Heart left ventricle (tissue), 16 donors: ENCODE data around the gene SALL3. TPM values are rescaled to one million over a fixed set of nuclear protein-coding genes. Genes with fewer than 3 reads are reported as not detected.

ENCODE experiments used
- ATAC-seq, 4 donors: fragments of 200-7000 bp; cut with Tn5 transposase; one replicate each; pipeline ENCODE4 v1.9.1; 2020 to 2022; ENCODE audit warnings: moderate library complexity in 4 of 4, mild to moderate bottlenecking in 3 of 4, moderate number of reproducible peaks in 1 of 4
- DNase-seq, 5 donors: peaks; one replicate each; pipeline ENCODE4 v3.0.0-alpha.2; 2020
- H3K27ac ChIP-seq, 12 donors: fragments of 200-600 bp; sonication (generic) in 4 of 12; one replicate each; pipeline versions ENCODE4 v1.5.0 to v1.8.0; 2016 to 2022; ENCODE audit warnings: mild to moderate bottlenecking in 2 of 12
- H3K27me3 ChIP-seq, 9 donors: fragments of 200-600 bp; sonication (generic) in 2 of 9; one replicate each; pipeline versions ENCODE4 v1.5.1 to v1.8.0; 2016 to 2022; ENCODE audit warnings: mild to moderate bottlenecking in 3 of 9
- H3K36me3 ChIP-seq, 9 donors: fragments of 200-600 bp; sonication (generic) in 2 of 9; one replicate each; pipeline versions ENCODE4 v1.5.0 to v1.8.0; 2018 to 2022; ENCODE audit warnings: mild to moderate bottlenecking in 2 of 9
- H3K4me1 ChIP-seq, 12 donors: fragments of 200-600 bp; sonication (generic) in 4 of 12; one replicate each; pipeline versions ENCODE4 v1.5.0 to v1.8.0; 2016 to 2022; ENCODE audit warnings: mild to moderate bottlenecking in 3 of 12
- H3K4me3 ChIP-seq, 12 donors: fragments of 200-600 bp; sonication (generic) in 4 of 12; one replicate each; pipeline versions ENCODE4 v1.5.0 to v1.8.0; 2017 to 2022; ENCODE audit warnings: mild to moderate bottlenecking in 9 of 12, moderate library complexity in 4 of 12
- H3K9me3 ChIP-seq, 12 donors: fragments of 200-600 bp; sonication (generic) in 4 of 12; one replicate each; pipeline versions ENCODE4 v1.5.0 to v1.8.0; 2016 to 2022; ENCODE audit warnings: mild to moderate bottlenecking in 1 of 12
- CTCF ChIP-seq, 12 donors: fragments of 200-600 bp; sonication (generic) in 4 of 12; IDR thresholded peaks; one replicate each; pipeline versions ENCODE4 v1.5.0 to v1.8.0; 2018 to 2022; ENCODE audit warnings: antibody characterized with exemption in 12 of 12, mild to moderate bottlenecking in 5 of 12
- POLR2A ChIP-seq, 2 donors: fragments of 450-650 bp; IDR thresholded peaks; one replicate each; pipeline ENCODE4 v1.6.1; 2017; ENCODE audit warnings: antibody characterized with exemption in 2 of 2, mild to moderate bottlenecking in 2 of 2, moderate library complexity in 2 of 2
- WGBS, 4 donors: extraction: QIAGEN DNeasy Blood & Tissue Kit in 2 of 4; methylation state at CpG; one replicate each; pipeline versions ENCODE4 v1.1.5 to v1.1.7; 2013 to 2018; 5-methylcytosine and 5-hydroxymethylcytosine counted together
- intact Hi-C, 10 donors: fragments of 100-400 bp; cut with DNase I; formaldehyde crosslinking; loops; one replicate each; pipeline versions ENCODE4 v1.11.1 to v1.14.2; 2022
- polyA plus RNA-seq, 2 donors: library from polyadenylated mRNA; stranded (reverse); fragments of 200-250 nt; gene quantifications; one replicate each; pipeline ENCODE4 v1.2.3, GENCODE V29; 2013
- total RNA-seq, 9 donors: library from RNA; depleted of rRNA in 2 of 9; stranded (reverse); fragments of >200 nt in 2 of 9; fragmentation: NEBNext Ultra II Directional in 3 of 9; extraction: Animal tissue kit (Norgen Biotek cat#: 25700) in 3 of 9; gene quantifications; one replicate each; pipeline versions ENCODE4 v1.1.0 to v1.2.4, GENCODE V29; 2016 to 2023
- donor health status: ischemic (EF 13 %, LVEDD 7.1; RV severe dilation, severe dysfunction).
- donor health status: healthy with polysubstance abuse.
- donor health status: DM: no; HTN: yes; CAD: no.
- donor health status: DM: no; HTN: no; CAD: no.
- donor health status: ischemic (EF 25% LVEDD 6.9; RV normal size, moderate dysfunction).
- donor health status: ischemic (EF 25% LVEDD 5.7; RV mildly dilated, moderate dysfunction).
- donor health status: healthy.
- donor health status: DM: yes; HTN: yes; CAD: no.
- donor health status: ischemic (EF 35%, LVEDD 5.7; RV mildly dilated, moderate dysfunction).
- donor health status: nonischemic (EF 11% LVEDD 7.7; RV severe dilation, severe dysfunction).
- donor health status: DM: yes; HTN: yes; CAD: no.
- donor health status: PGD.
- donor health status: ischemic (EF 29% LVEDD 5.4; RV normal size, mild dysfunction).
- donor health status: nonischemic (EF 23%, LVEDD 6.1; RV moderate dilation, normal function).

Gene SALL3
- total and polyA plus RNA-seq, 11 donors, result 0.04 to 0.17 (median 0.06) TPM; not detected in 3

GRCh38 chr18:78992041-78993011 is 12.7 kb downstream of the SALL3 start:
- Histone ChIP-seq H3K27ac (no peak overlapping the region), H3K4me3 (no peak overlapping the region), H3K4me1 (no peaks in the 10 kb centered on the region), H3K36me3 (no peaks in the 10 kb centered on the region), H3K9me3 (no peaks in the 10 kb centered on the region), H3K27me3 (peaks cover 3 to 58% (median 17%) of the 10 kb centered on the region in 9 donors)
- intact Hi-C loops, result no loop called here
- ATAC-seq (no peak), DNase-seq (no peak)
- TF ChIP-seq POLR2A (IDR thresholded peaks at IDR 0.05), result no peak
- WGBS, 4 donors, result 89 to 96% (median 90%) methylated on average over 105 to 129 of the region's 129 CpGs

GRCh38 chr18:78993014-78993926 is 13.7 kb downstream of the SALL3 start:
- Histone ChIP-seq H3K4me3 (no peak overlapping the region), H3K4me1 (no peaks in the 10 kb centered on the region), H3K27ac (no peak overlapping the region), H3K27me3 (peaks cover 0 to 49% (median 9%) of the 10 kb centered on the region in 9 donors), H3K36me3 (no peaks in the 10 kb centered on the region), H3K9me3 (no peaks in the 10 kb centered on the region)
- intact Hi-C loops, result no loop called here
- TF ChIP-seq CTCF (IDR thresholded peaks at IDR 0.05), result no peak
- no peak for TF ChIP-seq POLR2A (IDR thresholded peaks at IDR 0.05)
- ATAC-seq (no peak), DNase-seq (no peak)
- WGBS, 4 donors, result 97 to 98% (median 98%) methylated on average over 80 to 90 of the region's 90 CpGs

GRCh38 chr18:78994000-78994399 is 14.4 kb downstream of the SALL3 start:
- intact Hi-C loops, result no loop called here
- no peak for TF ChIP-seq POLR2A (IDR thresholded peaks at IDR 0.05)
- no peak for TF ChIP-seq CTCF (IDR thresholded peaks at IDR 0.05)
- Histone ChIP-seq H3K4me1 (no peaks in the 10 kb centered on the region), H3K9me3 (no peaks in the 10 kb centered on the region), H3K36me3 (no peaks in the 10 kb centered on the region), H3K4me3 (no peak overlapping the region), H3K27ac (no peak overlapping the region), H3K27me3 (peaks cover 0 to 48% (median 4%) of the 10 kb centered on the region in 9 donors)
- DNase-seq (no peak), ATAC-seq (no peak)
- 94 to 98% (median 97%) methylated on average over 33 to 37 of the region's 37 CpGs for WGBS, 4 donors

- Histone ChIP-seq H3K36me3 (no peaks in the 10 kb centered on the region), H3K4me1 (no peaks in the 10 kb centered on the region), H3K4me3 (no peak overlapping the region), H3K27ac (no peak overlapping the region), H3K27me3 (peaks cover 0 to 43% (median 4%) of the 10 kb centered on the region in 9 donors), H3K9me3 (no peaks in the 10 kb centered on the region)
- no peak for ATAC-seq
- 95 to 96% (median 96%) methylated on average over 20 to 38 of the region's 38 CpGs for WGBS, 4 donors
- intact Hi-C loops, result no loop called here
- TF ChIP-seq CTCF (IDR thresholded peaks at IDR 0.05) (no peak), POLR2A (IDR thresholded peaks at IDR 0.05) (no peak)
- no peak for DNase-seq
Measured at GRCh38 chr18:78994531-78994930, 14.9 kb downstream of the SALL3 start.
